ENCODE data around the gene COL23A1. TPM values are rescaled to one million over a fixed set of nuclear protein-coding genes. Genes with fewer than 3 reads are reported as not detected.

COL23A1 gene
- total RNA-seq, 1 experiment from 2014 or later = 0.18 TPM

GRCh38 chr5:178424810-178425177, 165.4 kb downstream of the COL23A1 start:
- BruUV-seq (replicated peaks) = no TSS peak
- TF ChIP-seq CTCF (IDR thresholded peaks at IDR 0.05; ENCODE audit: insufficient read depth in 1 of 2, low read depth in 1 of 2, low read length in 1 of 2, severe bottlenecking in 1 of 2, unreplicated experiment in 1 of 2) = no peak
- no peaks in the 10 kb centered on the region for H3K36me3 Mint-ChIP-seq (ENCODE audit: insufficient read depth, unreplicated experiment)
- no peaks in the 10 kb centered on the region for H3K4me1 Mint-ChIP-seq (ENCODE audit: low read depth, unreplicated experiment)
- H3K4me3 ChIP-seq (ENCODE audit: low read depth, low read length) = no peak overlapping the region
- no peaks in the 10 kb centered on the region for H3K9me3 Mint-ChIP-seq (ENCODE audit: unreplicated experiment)
- no peaks in the 10 kb centered on the region for H3K27me3 ChIP-seq (replicated peaks; ENCODE audit: control insufficient read depth, insufficient read depth, low read length)
- H3K27ac Mint-ChIP-seq (ENCODE audit: unreplicated experiment) = no peak overlapping the region
- CTCF ChIA-PET = no interaction called here
- no peaks in the 10 kb centered on the region for H3K4me1 ChIP-seq
- H3K9me3 ChIP-seq = no peaks in the 10 kb centered on the region
- intact Hi-C loops (cut with micrococcal nuclease; ENCODE audit: unreplicated experiment) = no loop called here
- H3K27me3 Mint-ChIP-seq (ENCODE audit: insufficient read depth, unreplicated experiment) = peaks cover 3% of the 10 kb centered on the region
- H3K36me3 ChIP-seq (ENCODE audit: control insufficient read depth, insufficient read depth, low read length) = no peaks in the 10 kb centered on the region
- no peak overlapping the region for H3K4me3 Mint-ChIP-seq (ENCODE audit: unreplicated experiment)
- POLR2A ChIA-PET = no interaction called here
- no peak for DNase-seq

GRCh38 chr5:178423901-178424809, 166.0 kb downstream of the COL23A1 start:
- DNase-seq = no peak
- no peaks in the 10 kb centered on the region for H3K9me3 Mint-ChIP-seq (ENCODE audit: unreplicated experiment)
- no peaks in the 10 kb centered on the region for H3K9me3 ChIP-seq
- no peaks in the 10 kb centered on the region for H3K27me3 ChIP-seq (replicated peaks; ENCODE audit: control insufficient read depth, insufficient read depth, low read length)
- peaks cover 3% of the 10 kb centered on the region for H3K27me3 Mint-ChIP-seq (ENCODE audit: insufficient read depth, unreplicated experiment)
- ChIA-PET POLR2A (no interaction called here), CTCF (no interaction called here)
- intact Hi-C loops (cut with micrococcal nuclease; ENCODE audit: unreplicated experiment) = no loop called here
- no peak overlapping the region for H3K4me3 ChIP-seq (ENCODE audit: low read depth, low read length)
- no peaks in the 10 kb centered on the region for H3K4me1 ChIP-seq
- no peaks in the 10 kb centered on the region for H3K36me3 ChIP-seq (ENCODE audit: control insufficient read depth, insufficient read depth, low read length)
- no peak overlapping the region for H3K27ac Mint-ChIP-seq (ENCODE audit: unreplicated experiment)
- no peak for TF ChIP-seq CTCF (IDR thresholded peaks at IDR 0.05; ENCODE audit: insufficient read depth in 1 of 2, low read depth in 1 of 2, low read length in 1 of 2, severe bottlenecking in 1 of 2, unreplicated experiment in 1 of 2)
- H3K36me3 Mint-ChIP-seq (ENCODE audit: insufficient read depth, unreplicated experiment) = no peaks in the 10 kb centered on the region
- H3K4me1 Mint-ChIP-seq (ENCODE audit: low read depth, unreplicated experiment) = no peaks in the 10 kb centered on the region
- BruUV-seq (replicated peaks) = no TSS peak
- no peak overlapping the region for H3K4me3 Mint-ChIP-seq (ENCODE audit: unreplicated experiment)

- Histone ChIP-seq H3K9me3 (no peaks in the 10 kb centered on the region), H3K4me3 (ENCODE audit: low read depth, low read length) (no peak overlapping the region), H3K36me3 (ENCODE audit: control insufficient read depth, insufficient read depth, low read length) (no peaks in the 10 kb centered on the region), H3K27me3 (replicated peaks; ENCODE audit: control insufficient read depth, insufficient read depth, low read length) (no peaks in the 10 kb centered on the region), H3K4me1 (no peaks in the 10 kb centered on the region)
- Mint-ChIP-seq H3K4me3 (ENCODE audit: unreplicated experiment) (no peak overlapping the region), H3K9me3 (ENCODE audit: unreplicated experiment) (no peaks in the 10 kb centered on the region), H3K4me1 (ENCODE audit: low read depth, unreplicated experiment) (no peaks in the 10 kb centered on the region), H3K36me3 (ENCODE audit: insufficient read depth, unreplicated experiment) (no peaks in the 10 kb centered on the region), H3K27ac (ENCODE audit: unreplicated experiment) (no peak overlapping the region), H3K27me3 (ENCODE audit: insufficient read depth, unreplicated experiment) (peaks cover 3% of the 10 kb centered on the region)
- intact Hi-C loops (cut with micrococcal nuclease; ENCODE audit: unreplicated experiment) = no loop called here
- DNase-seq = no peak
- no TSS peak for BruUV-seq (replicated peaks)
- TF ChIP-seq CTCF (IDR thresholded peaks at IDR 0.05; ENCODE audit: insufficient read depth in 1 of 2, low read depth in 1 of 2, low read length in 1 of 2, severe bottlenecking in 1 of 2, unreplicated experiment in 1 of 2) = no peak
- ChIA-PET POLR2A (no interaction called here), CTCF (interaction anchor here (0.6 kb wide), 1 partner anchor 39 kb away, joined by 3 read pairs; no protein-coding TSS in a partner anchor)
Measured at GRCh38 chr5:178423431-178423830, 166.8 kb downstream of the COL23A1 start.

All from Caco-2 (cell line).